ENCODE measurements around the gene TADA2A.
"Not testable (repeated sequence)": the region's sequence is repeated elsewhere in the genome, so short reads cannot be mapped to it uniquely, and the experiment has no call there.

TADA2A gene

GRCh38 chr17:37429453-37429852, 22.8 kb downstream of the TADA2A start:
- DNase-seq (ENCODE audit: low spot score) = no peak
- in situ Hi-C loops (cut with MboI; ENCODE audit: low pct_unique_long_range_greater_than_20kb, low sequenced_read_pairs, unreplicated experiment) = no loop called here

GRCh38 chr17:37430051-37430627, 23.5 kb downstream of the TADA2A start:
- no peak for TF ChIP-seq CTCF (IDR thresholded peaks at IDR 0.05; ENCODE audit: extremely low read depth, insufficient read depth, missing control alignments)
- in situ Hi-C loops (cut with MboI; ENCODE audit: low pct_unique_long_range_greater_than_20kb, low sequenced_read_pairs, unreplicated experiment) = no loop called here
- peak; percentile 61 for DNase-seq (ENCODE audit: low spot score)

More at GRCh38 chr17:37429453-37429852, 22.8 kb downstream of the TADA2A start:
- TF ChIP-seq CTCF (IDR thresholded peaks at IDR 0.05; ENCODE audit: extremely low read depth, insufficient read depth, missing control alignments) = no peak

DNA sequence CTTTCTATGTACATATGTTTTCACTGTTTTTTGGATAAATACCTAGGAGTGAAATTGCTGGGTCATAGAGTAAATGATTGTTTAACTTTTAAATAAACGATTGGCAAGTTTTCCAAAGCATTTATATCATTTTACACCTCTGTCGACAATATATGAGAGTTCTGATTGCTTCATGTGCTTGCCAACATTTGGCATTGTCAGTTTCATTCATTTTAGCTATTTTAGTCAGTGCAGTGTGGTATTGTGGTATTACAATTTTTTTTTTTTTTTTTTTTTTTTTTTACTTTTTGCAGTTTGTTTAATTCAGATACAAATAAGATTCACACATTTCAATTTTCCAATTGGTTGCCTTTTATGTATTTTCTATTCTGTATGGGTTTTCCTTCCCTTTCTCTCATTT, 26.0 kb downstream of the TADA2A start:
- in situ Hi-C loops (cut with MboI; ENCODE audit: low pct_unique_long_range_greater_than_20kb, low sequenced_read_pairs, unreplicated experiment) = no loop called here
- no peak for DNase-seq (ENCODE audit: low spot score)
- no peak for TF ChIP-seq CTCF (IDR thresholded peaks at IDR 0.05; ENCODE audit: extremely low read depth, insufficient read depth, missing control alignments)

DNA sequence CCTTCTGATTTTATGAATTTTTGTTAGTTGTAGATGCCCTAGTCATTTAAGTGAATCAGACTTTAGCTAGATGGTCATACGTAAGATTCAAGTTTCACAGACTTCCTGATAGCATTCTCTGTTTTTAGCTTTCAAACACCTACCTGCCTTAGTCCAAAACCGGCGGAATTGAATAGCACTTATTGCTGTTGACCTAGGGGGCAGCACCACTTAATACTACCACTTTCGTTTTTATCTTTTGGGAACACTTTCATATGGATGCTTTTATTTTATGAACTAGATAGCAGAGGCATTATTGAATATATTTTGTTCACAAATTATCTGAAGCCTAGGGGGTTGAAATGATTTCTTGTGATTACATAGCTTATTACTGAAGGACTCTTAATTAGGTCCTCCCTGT, 31.5 kb downstream of the TADA2A start:
- TF ChIP-seq CTCF (IDR thresholded peaks at IDR 0.05; ENCODE audit: extremely low read depth, insufficient read depth, missing control alignments) = peak; percentile 15
- DNase-seq (ENCODE audit: low spot score) = no peak
- in situ Hi-C loops (cut with MboI; ENCODE audit: low pct_unique_long_range_greater_than_20kb, low sequenced_read_pairs, unreplicated experiment) = no loop called here

- in situ Hi-C loops (cut with MboI; ENCODE audit: low pct_unique_long_range_greater_than_20kb, low sequenced_read_pairs, unreplicated experiment) = no loop called here
- no peak for DNase-seq (ENCODE audit: low spot score)
- no peak for TF ChIP-seq CTCF (IDR thresholded peaks at IDR 0.05; ENCODE audit: extremely low read depth, insufficient read depth, missing control alignments)
These were observed 33.7 kb downstream of the TADA2A start for GRCh38 chr17:37440424-37440823.

GRCh38 chr17:37441369-37442014, 34.8 kb downstream of the TADA2A start:
- DNase-seq (ENCODE audit: low spot score) = peak; percentile 46
- in situ Hi-C loops (cut with MboI; ENCODE audit: low pct_unique_long_range_greater_than_20kb, low sequenced_read_pairs, unreplicated experiment) = not testable (repeated sequence)

GRCh38 chr17:37446027-37446426, 39.3 kb downstream of the TADA2A start:
- in situ Hi-C loops (cut with MboI; ENCODE audit: low pct_unique_long_range_greater_than_20kb, low sequenced_read_pairs, unreplicated experiment) = no loop called here
- peak; percentile 43 for DNase-seq (ENCODE audit: low spot score)

More at GRCh38 chr17:37446027-37446426, 39.3 kb downstream of the TADA2A start:
- no peak for TF ChIP-seq CTCF (IDR thresholded peaks at IDR 0.05; ENCODE audit: extremely low read depth, insufficient read depth, missing control alignments)

All from GM13977 (cell line).